ENCODE data around the gene MICAL3.
A peak's percentile ranks its signal among the peaks of the same experiment; 100 is the strongest.

Gene MICAL3

GRCh38 chr22:17897858-17898257, 126.5 kb downstream of the MICAL3 start:
- Histone ChIP-seq H3K79me2 (ENCODE audit: control insufficient read depth, insufficient read depth, low read length) (no peaks in the 10 kb centered on the region), H3K79me1 (ENCODE audit: low read length) (no peaks in the 10 kb centered on the region), H3K4ac (ENCODE audit: low read depth, low read length) (no peak overlapping the region), H3K56ac (ENCODE audit: low read length) (no peak overlapping the region), H4K5ac (ENCODE audit: low read length) (no peak overlapping the region), H3K27me3 (ENCODE audit: insufficient read depth, low read length, poor library complexity) (no peaks in the 10 kb centered on the region), H3K4me2 (ENCODE audit: low read length) (no peak overlapping the region), H3K4me1 (ENCODE audit: control insufficient read depth, low read depth, low read length) (no peaks in the 10 kb centered on the region), H2BK120ac (ENCODE audit: low read depth, low read length) (no peak overlapping the region), H3K4me3 (ENCODE audit: low read length) (no peak overlapping the region), H3K36me3 (ENCODE audit: control insufficient read depth, insufficient read depth, low read length) (peaks cover 1% of the 10 kb centered on the region), H3K23ac (ENCODE audit: low read length) (no peak overlapping the region), H4K8ac (ENCODE audit: low read depth, low read length) (no peak overlapping the region), H2AK5ac (ENCODE audit: low read length) (no peak overlapping the region), H3K18ac (ENCODE audit: low read length) (no peak overlapping the region), H3K27ac (ENCODE audit: low read depth, low read length) (no peak overlapping the region), H3K9ac (ENCODE audit: low read length) (no peak overlapping the region), H2BK15ac (replicated peaks; ENCODE audit: low read depth) (no peak overlapping the region), H2BK5ac (ENCODE audit: low read length) (no peak overlapping the region)
- no CpG with 5 or more reads among the region's 4 CpGs for WGBS (ENCODE audit: extremely low coverage, insufficient coverage, low lambda C conversion rate)
- DNase-seq: no peak

- H3K27ac ChIP-seq (ENCODE audit: low read depth, low read length): no peak overlapping the region
Measured at GRCh38 chr22:17897426-17897825, 126.9 kb downstream of the MICAL3 start.

GRCh38 chr22:17896586-17896985, 127.8 kb downstream of the MICAL3 start:
- Histone ChIP-seq H2BK5ac (ENCODE audit: low read length) (no peak overlapping the region), H3K4me2 (ENCODE audit: low read length) (no peak overlapping the region), H2AK5ac (ENCODE audit: low read length) (no peak overlapping the region), H3K4me1 (ENCODE audit: control insufficient read depth, low read depth, low read length) (no peaks in the 10 kb centered on the region), H4K8ac (ENCODE audit: low read depth, low read length) (no peak overlapping the region), H3K27ac (ENCODE audit: low read depth, low read length) (no peak overlapping the region), H4K5ac (ENCODE audit: low read length) (no peak overlapping the region), H3K36me3 (ENCODE audit: control insufficient read depth, insufficient read depth, low read length) (peaks cover 1% of the 10 kb centered on the region), H2BK15ac (replicated peaks; ENCODE audit: low read depth) (no peak overlapping the region), H3K56ac (ENCODE audit: low read length) (no peak overlapping the region), H3K27me3 (ENCODE audit: insufficient read depth, low read length, poor library complexity) (no peaks in the 10 kb centered on the region), H3K4me3 (ENCODE audit: low read length) (no peak overlapping the region), H3K18ac (ENCODE audit: low read length) (no peak overlapping the region), H3K79me2 (ENCODE audit: control insufficient read depth, insufficient read depth, low read length) (no peaks in the 10 kb centered on the region), H3K4ac (ENCODE audit: low read depth, low read length) (no peak overlapping the region), H2BK120ac (ENCODE audit: low read depth, low read length) (no peak overlapping the region), H3K79me1 (ENCODE audit: low read length) (no peaks in the 10 kb centered on the region), H3K23ac (ENCODE audit: low read length) (no peak overlapping the region), H3K9ac (ENCODE audit: low read length) (no peak overlapping the region)
- WGBS (ENCODE audit: extremely low coverage, insufficient coverage, low lambda C conversion rate): no CpG with 5 or more reads among the region's 14 CpGs
- DNase-seq: peak; percentile 70

More at GRCh38 chr22:17897426-17897825, 126.9 kb downstream of the MICAL3 start:
- Histone ChIP-seq H2BK5ac (ENCODE audit: low read length) (no peak overlapping the region), H3K79me1 (ENCODE audit: low read length) (no peaks in the 10 kb centered on the region), H3K23ac (ENCODE audit: low read length) (no peak overlapping the region), H2BK120ac (ENCODE audit: low read depth, low read length) (no peak overlapping the region), H2AK5ac (ENCODE audit: low read length) (no peak overlapping the region), H3K4me3 (ENCODE audit: low read length) (no peak overlapping the region), H3K18ac (ENCODE audit: low read length) (no peak overlapping the region), H3K36me3 (ENCODE audit: control insufficient read depth, insufficient read depth, low read length) (peaks cover 1% of the 10 kb centered on the region), H4K8ac (ENCODE audit: low read depth, low read length) (no peak overlapping the region), H3K56ac (ENCODE audit: low read length) (no peak overlapping the region), H2BK15ac (replicated peaks; ENCODE audit: low read depth) (no peak overlapping the region), H3K4me1 (ENCODE audit: control insufficient read depth, low read depth, low read length) (no peaks in the 10 kb centered on the region), H4K5ac (ENCODE audit: low read length) (no peak overlapping the region), H3K79me2 (ENCODE audit: control insufficient read depth, insufficient read depth, low read length) (no peaks in the 10 kb centered on the region), H3K4me2 (ENCODE audit: low read length) (no peak overlapping the region), H3K4ac (ENCODE audit: low read depth, low read length) (no peak overlapping the region), H3K27me3 (ENCODE audit: insufficient read depth, low read length, poor library complexity) (no peaks in the 10 kb centered on the region), H3K9ac (ENCODE audit: low read length) (no peak overlapping the region)
- WGBS (ENCODE audit: extremely low coverage, insufficient coverage, low lambda C conversion rate): no CpG with 5 or more reads among the region's 2 CpGs
- DNase-seq: peak; percentile 61

GRCh38 chr22:17893900-17894535, 130.3 kb downstream of the MICAL3 start:
- H3K27me3 ChIP-seq (ENCODE audit: insufficient read depth, low read length, poor library complexity): no peaks in the 10 kb centered on the region
- H3K79me1 ChIP-seq (ENCODE audit: low read length): no peaks in the 10 kb centered on the region
- H3K4ac ChIP-seq (ENCODE audit: low read depth, low read length): no peak overlapping the region
- peaks cover 4% of the 10 kb centered on the region for H3K36me3 ChIP-seq (ENCODE audit: control insufficient read depth, insufficient read depth, low read length)
- no peak overlapping the region for H2BK15ac ChIP-seq (replicated peaks; ENCODE audit: low read depth)
- no peak overlapping the region for H3K18ac ChIP-seq (ENCODE audit: low read length)
- H3K56ac ChIP-seq (ENCODE audit: low read length): no peak overlapping the region
- H3K79me2 ChIP-seq (ENCODE audit: control insufficient read depth, insufficient read depth, low read length): no peaks in the 10 kb centered on the region
- H4K8ac ChIP-seq (ENCODE audit: low read depth, low read length): no peak overlapping the region
- no CpG with 5 or more reads among the region's 7 CpGs for WGBS (ENCODE audit: extremely low coverage, insufficient coverage, low lambda C conversion rate)
- H2AK5ac ChIP-seq (ENCODE audit: low read length): no peak overlapping the region
- H3K4me2 ChIP-seq (ENCODE audit: low read length): no peak overlapping the region
- H3K4me3 ChIP-seq (ENCODE audit: low read length): no peak overlapping the region
- H2BK5ac ChIP-seq (ENCODE audit: low read length): no peak overlapping the region
- no peak overlapping the region for H4K5ac ChIP-seq (ENCODE audit: low read length)
- no peak overlapping the region for H2BK120ac ChIP-seq (ENCODE audit: low read depth, low read length)
- no peaks in the 10 kb centered on the region for H3K4me1 ChIP-seq (ENCODE audit: control insufficient read depth, low read depth, low read length)
- no peak overlapping the region for H3K27ac ChIP-seq (ENCODE audit: low read depth, low read length)
- no peak for DNase-seq
- H3K9ac ChIP-seq (ENCODE audit: low read length): no peak overlapping the region
- H3K23ac ChIP-seq (ENCODE audit: low read length): no peak overlapping the region

- Histone ChIP-seq H3K4me1 (ENCODE audit: control insufficient read depth, low read depth, low read length) (no peaks in the 10 kb centered on the region), H3K4ac (ENCODE audit: low read depth, low read length) (no peak overlapping the region), H3K4me2 (ENCODE audit: low read length) (no peak overlapping the region), H3K79me2 (ENCODE audit: control insufficient read depth, insufficient read depth, low read length) (no peaks in the 10 kb centered on the region), H4K5ac (ENCODE audit: low read length) (no peak overlapping the region), H3K9ac (ENCODE audit: low read length) (no peak overlapping the region), H3K4me3 (ENCODE audit: low read length) (no peak overlapping the region), H2BK120ac (ENCODE audit: low read depth, low read length) (no peak overlapping the region), H3K79me1 (ENCODE audit: low read length) (no peaks in the 10 kb centered on the region), H2BK15ac (replicated peaks; ENCODE audit: low read depth) (no peak overlapping the region), H3K56ac (ENCODE audit: low read length) (no peak overlapping the region), H4K8ac (ENCODE audit: low read depth, low read length) (no peak overlapping the region), H3K36me3 (ENCODE audit: control insufficient read depth, insufficient read depth, low read length) (peaks cover 4% of the 10 kb centered on the region), H3K27ac (ENCODE audit: low read depth, low read length) (no peak overlapping the region), H2AK5ac (ENCODE audit: low read length) (no peak overlapping the region), H2BK5ac (ENCODE audit: low read length) (no peak overlapping the region), H3K23ac (ENCODE audit: low read length) (no peak overlapping the region), H3K27me3 (ENCODE audit: insufficient read depth, low read length, poor library complexity) (no peaks in the 10 kb centered on the region), H3K18ac (ENCODE audit: low read length) (no peak overlapping the region)
- WGBS (ENCODE audit: extremely low coverage, insufficient coverage, low lambda C conversion rate): no CpG with 5 or more reads among the region's 4 CpGs
- no peak for DNase-seq
Measured at GRCh38 chr22:17892376-17892775, 132.0 kb downstream of the MICAL3 start.

All from mesendoderm (in vitro differentiated cells).